Bronchial epithelial cell (primary cell): ENCODE data around the gene OCIAD2. TPM values are rescaled to one million over a fixed set of nuclear protein-coding genes. Genes with fewer than 3 reads are reported as not detected.

Experiments
- DNase-seq: peaks from one replicate; pipeline ENCODE4 v3.0.0-alpha.2; 2010; ENCODE audit warnings: low read depth
- FAIRE-seq: peaks from 2 replicates; lab custom pipeline; 2011; peaks lifted over from hg19 to GRCh38; lab: Jason Lieb, UNC
- H3K27me3 ChIP-seq: 2 replicates; pipeline ENCODE4 v1.5.1; 2011; ENCODE audit warnings: low read length; ENCODE audit not compliant: control insufficient read depth, insufficient read depth
- H3K36me3 ChIP-seq: 2 replicates; pipeline ENCODE4 v1.5.1; 2011; ENCODE audit warnings: low read length; ENCODE audit not compliant: control insufficient read depth, insufficient read depth
- H3K4me3 ChIP-seq: 2 replicates; pipeline ENCODE4 v1.5.1; 2011; ENCODE audit warnings: mild to moderate bottlenecking, low read depth, low read length, control low read depth
- total RNA-seq: library from RNA; depleted of rRNA; stranded (reverse); fragments of >200 nt; gene quantifications from 2 replicates; pipeline ENCODE4 v1.2.1, GENCODE V29; 2014
- TF ChIP-seq, protein P1 (sequence below): IDR thresholded peaks from 2 replicates; pipeline ENCODE4 v1.5.1; 2011; ENCODE audit warnings: mild to moderate bottlenecking, moderate library complexity, low read length, control low read depth, inconsistent platforms; ENCODE audit not compliant: insufficient read depth, severe bottlenecking

Gene OCIAD2
- total RNA-seq, 1 donor from 2014 or later: 162 TPM

DNA sequence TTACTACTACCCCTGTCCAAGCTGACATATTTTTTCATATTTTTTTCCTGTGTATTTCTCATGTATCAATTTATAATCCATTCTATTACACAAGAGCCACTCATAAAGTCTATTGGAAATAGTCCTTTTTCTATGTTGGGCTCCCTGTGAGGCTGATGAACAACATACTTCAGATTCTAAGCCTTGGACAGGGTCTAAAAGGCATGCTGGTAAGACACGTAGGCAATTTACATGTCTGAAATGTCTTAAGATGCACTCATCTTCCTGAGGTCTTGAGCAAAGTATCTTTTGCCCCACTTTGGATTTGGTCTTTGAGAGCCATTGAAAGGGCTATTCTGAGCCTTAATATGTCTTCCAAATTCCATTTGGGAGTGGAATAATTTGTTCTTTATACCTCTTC is 43.9 kb downstream of the OCIAD2 start:
- no peak for DNase-seq
- peaks cover 1% of the 10 kb centered on the region for H3K36me3 ChIP-seq
- H3K27me3 ChIP-seq: no peaks in the 10 kb centered on the region
- no peak overlapping the region for H3K4me3 ChIP-seq
- no peak for FAIRE-seq
- TF ChIP-seq, protein P1, sequence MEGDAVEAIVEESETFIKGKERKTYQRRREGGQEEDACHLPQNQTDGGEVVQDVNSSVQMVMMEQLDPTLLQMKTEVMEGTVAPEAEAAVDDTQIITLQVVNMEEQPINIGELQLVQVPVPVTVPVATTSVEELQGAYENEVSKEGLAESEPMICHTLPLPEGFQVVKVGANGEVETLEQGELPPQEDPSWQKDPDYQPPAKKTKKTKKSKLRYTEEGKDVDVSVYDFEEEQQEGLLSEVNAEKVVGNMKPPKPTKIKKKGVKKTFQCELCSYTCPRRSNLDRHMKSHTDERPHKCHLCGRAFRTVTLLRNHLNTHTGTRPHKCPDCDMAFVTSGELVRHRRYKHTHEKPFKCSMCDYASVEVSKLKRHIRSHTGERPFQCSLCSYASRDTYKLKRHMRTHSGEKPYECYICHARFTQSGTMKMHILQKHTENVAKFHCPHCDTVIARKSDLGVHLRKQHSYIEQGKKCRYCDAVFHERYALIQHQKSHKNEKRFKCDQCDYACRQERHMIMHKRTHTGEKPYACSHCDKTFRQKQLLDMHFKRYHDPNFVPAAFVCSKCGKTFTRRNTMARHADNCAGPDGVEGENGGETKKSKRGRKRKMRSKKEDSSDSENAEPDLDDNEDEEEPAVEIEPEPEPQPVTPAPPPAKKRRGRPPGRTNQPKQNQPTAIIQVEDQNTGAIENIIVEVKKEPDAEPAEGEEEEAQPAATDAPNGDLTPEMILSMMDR: no peak

- Histone ChIP-seq H3K4me3 (no peak overlapping the region), H3K36me3 (peaks cover 2% of the 10 kb centered on the region), H3K27me3 (no peaks in the 10 kb centered on the region)
- FAIRE-seq (no peak), DNase-seq (no peak)
- TF ChIP-seq, protein P1: no peak
Measured at GRCh38 chr4:48862038-48862437, 44.5 kb downstream of the OCIAD2 start.

DNA sequence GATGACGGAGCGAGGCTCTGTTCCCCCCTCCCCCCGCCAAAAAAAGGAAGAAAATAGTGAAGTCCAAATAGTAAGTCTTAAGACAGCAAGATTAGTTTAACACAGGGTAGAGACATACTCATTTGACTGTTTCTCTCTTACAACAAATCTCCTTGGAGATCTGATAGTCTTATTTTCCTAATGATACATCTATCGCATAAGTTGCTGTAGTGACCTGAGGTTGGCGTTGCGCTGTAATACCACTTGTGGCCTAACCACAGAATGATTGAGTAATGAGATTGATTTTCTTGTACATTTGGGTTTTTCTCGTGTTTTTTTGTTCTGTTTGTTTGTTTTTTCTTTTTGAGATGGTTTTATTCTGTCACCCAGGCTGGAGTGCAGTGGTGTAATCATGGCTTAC is 48.4 kb downstream of the OCIAD2 start:
- no peaks in the 10 kb centered on the region for H3K27me3 ChIP-seq
- H3K36me3 ChIP-seq: peaks cover 3% of the 10 kb centered on the region
- no peak overlapping the region for H3K4me3 ChIP-seq
- TF ChIP-seq, protein P1: no peak
- DNase-seq: no peak
- no peak for FAIRE-seq

DNA sequence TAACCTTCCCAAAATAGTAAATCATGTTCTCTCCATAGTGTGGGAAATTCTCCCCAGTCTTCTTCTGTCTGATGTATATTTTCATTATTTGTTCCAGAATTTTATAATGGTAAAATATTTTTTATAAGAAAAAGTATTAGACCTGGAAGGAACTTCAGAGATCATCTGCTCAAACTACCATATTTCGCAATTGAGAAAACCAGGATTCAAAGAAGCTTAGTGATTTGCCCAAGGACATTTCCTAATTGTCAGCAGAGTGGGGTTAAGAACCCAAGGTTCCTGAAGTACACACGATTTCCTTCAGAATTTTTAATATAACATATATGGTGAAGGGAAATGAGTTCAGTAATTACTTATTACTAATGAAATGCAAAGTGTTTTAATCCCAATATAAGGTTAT is 51.6 kb downstream of the OCIAD2 start:
- no peak for FAIRE-seq
- no peak overlapping the region for H3K4me3 ChIP-seq
- H3K27me3 ChIP-seq: no peaks in the 10 kb centered on the region
- peaks cover 3% of the 10 kb centered on the region for H3K36me3 ChIP-seq
- TF ChIP-seq, protein P1: no peak
- no peak for DNase-seq

GRCh38 chr4:48854395-48854683 is 52.2 kb downstream of the OCIAD2 start:
- H3K36me3 ChIP-seq: peaks cover 3% of the 10 kb centered on the region
- TF ChIP-seq, protein P1: no peak
- FAIRE-seq: no peak

GRCh38 chr4:48853604-48854394 is 52.8 kb downstream of the OCIAD2 start:
- TF ChIP-seq, protein P1: no peak
- no peaks in the 10 kb centered on the region for H3K27me3 ChIP-seq
- no peak overlapping the region for H3K4me3 ChIP-seq
- DNase-seq (no peak), FAIRE-seq (no peak)
- peaks cover 5% of the 10 kb centered on the region for H3K36me3 ChIP-seq

More at GRCh38 chr4:48854395-48854683, 52.2 kb downstream of the OCIAD2 start:
- DNase-seq: no peak
- H3K4me3 ChIP-seq: no peak overlapping the region
- H3K27me3 ChIP-seq: no peaks in the 10 kb centered on the region
